NCI-H1092 (cell line): ENCODE results near the gene GAK.
"Not testable (repeated sequence)": the region's sequence is repeated elsewhere in the genome, so short reads cannot be mapped to it uniquely, and the experiment has no call there.

Experiments used
- DNase-seq: peaks from one replicate; lab custom pipeline; 2025; lab: John Stamatoyannopoulos, UW

Gene GAK

GRCh38 chr4:931960-932712, at the start of gene GAK, which contains the start of gene TMEM175:
Gene GAK, minus strand, starts transcription at chr4:932316. Its CDS starts 129 bp downstream, at chr4:932187.
Gene TMEM175, plus strand, starts transcription at chr4:932460. Its CDS starts 15,280 bp downstream, at chr4:947740.
- DNase-seq, result peak; percentile 91

- DNase-seq, result no peak
These were observed 47.0 kb upstream of the GAK start for GRCh38 chr4:978957-979701.

- DNase-seq, result not testable (repeated sequence)
These were observed 43.9 kb upstream of the GAK start for GRCh38 chr4:976016-976415.

DNA sequence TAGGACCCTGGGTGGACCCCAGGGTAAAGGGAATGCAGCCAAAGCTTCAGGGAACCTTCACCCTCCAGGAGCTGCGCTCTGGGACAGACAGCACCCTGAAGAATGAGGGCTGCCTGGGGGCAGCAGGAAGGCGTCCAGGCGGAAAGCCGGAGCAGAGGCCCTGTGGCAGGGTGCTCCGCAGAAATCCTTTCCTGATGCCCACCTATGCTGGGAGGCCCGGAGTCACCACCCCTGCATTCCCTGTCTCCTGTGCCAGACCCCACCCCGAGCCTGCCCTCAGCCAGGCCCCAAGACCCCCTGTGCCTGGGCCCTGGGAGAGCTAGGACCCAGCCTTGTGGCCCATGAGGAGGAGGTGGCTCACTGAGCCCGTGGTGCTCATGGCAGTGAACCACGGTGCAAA, 42.6 kb upstream of the GAK start:
- DNase-seq, result no peak

DNA sequence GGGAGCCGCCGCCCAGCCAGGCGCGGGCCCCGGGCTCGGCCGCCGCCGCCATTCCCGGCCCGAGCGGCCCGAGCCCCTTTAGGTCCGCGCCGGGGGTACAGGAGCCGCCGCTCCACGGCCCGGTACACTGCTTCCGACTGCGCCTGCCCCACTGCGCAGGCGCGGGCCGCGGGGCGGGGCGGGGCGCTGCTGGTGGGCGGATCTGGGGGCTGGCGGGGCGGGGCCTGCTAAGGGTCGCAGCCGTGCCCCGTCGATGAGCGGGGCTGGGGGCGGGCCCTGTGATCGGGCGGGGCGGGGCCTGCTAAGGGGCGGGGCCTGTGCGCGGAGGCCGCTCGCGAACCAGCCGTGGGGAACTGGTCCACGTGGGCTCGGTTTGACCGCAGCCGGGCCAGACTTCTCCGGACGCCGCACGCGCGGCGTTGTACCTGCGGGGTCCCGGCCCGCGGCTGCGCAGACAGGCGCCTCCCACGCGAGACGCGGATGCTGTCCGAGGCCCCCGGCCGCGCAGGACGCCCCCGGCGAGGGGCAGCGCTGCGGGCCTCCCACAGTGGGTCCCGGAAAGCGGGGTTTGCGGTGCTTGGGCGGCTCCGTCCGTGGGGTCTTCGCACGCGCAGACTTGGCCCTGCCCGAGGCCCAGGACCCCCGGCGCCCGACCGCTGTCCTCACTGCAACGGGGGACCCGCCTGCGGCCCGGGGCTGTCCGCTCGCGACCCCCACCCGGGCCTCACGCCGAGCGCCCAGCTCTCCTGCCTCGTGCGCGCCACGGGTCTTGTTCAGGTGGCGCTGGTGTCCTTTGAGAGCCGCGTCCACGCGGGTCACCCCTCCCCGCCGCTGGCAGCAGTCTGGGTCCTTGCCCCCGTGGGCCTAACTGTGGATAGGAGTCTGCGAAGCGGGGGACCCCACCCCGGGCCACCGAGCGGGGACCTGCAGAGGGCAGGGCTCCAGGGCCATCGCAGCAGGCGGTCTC, 41.6 kb upstream of the GAK start, which contains the start of gene DGKQ:
TSS of gene DGKQ (minus strand) at position 139 of the 967 bp plus-strand sequence. CDS start at position 52, 87 bp downstream.
- DNase-seq, result peak; percentile 47

- no peak for DNase-seq
These were observed 40.7 kb upstream of the GAK start for GRCh38 chr4:972651-973424.

GRCh38 chr4:971666-972500, 39.8 kb upstream of the GAK start:
- DNase-seq, result no peak

DNA sequence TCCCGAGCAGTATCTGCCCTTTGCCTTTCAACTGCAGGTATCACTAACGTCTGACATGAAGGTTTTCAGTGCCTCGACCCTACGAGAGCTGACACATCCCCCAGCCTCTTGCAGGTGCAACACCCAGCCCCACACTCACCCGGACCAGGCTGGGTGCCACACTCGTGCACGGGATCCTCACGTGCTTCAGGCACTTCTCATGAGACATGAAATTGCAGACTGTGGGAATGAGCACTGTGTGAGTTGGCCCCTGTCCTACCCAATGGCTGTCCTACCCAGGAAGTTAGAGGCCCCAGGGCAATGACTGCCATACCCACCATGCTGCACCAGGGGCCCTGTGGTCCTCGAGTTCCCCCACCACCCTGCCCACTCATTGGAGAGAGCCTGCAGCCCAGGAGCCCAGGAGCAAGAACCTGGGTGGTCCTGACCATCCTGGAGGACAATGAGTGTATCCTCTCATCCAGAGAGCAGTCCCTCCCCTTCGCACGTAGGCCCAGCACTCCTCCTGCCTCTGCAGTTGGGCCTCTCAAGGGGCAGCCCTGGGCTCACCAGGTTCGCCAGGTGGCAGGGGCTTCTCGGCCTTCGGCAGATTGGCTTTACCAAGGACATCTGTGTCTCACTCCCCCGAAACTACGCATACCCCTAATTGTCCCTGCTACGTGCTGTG, 38.9 kb upstream of the GAK start:
- no peak for DNase-seq

- no peak for DNase-seq
These were observed 38.1 kb upstream of the GAK start for GRCh38 chr4:970046-970745.

GRCh38 chr4:968621-969394, 36.7 kb upstream of the GAK start:
- no peak for DNase-seq

- no peak for DNase-seq
These were observed 36.1 kb upstream of the GAK start for GRCh38 chr4:968221-968620.

DNA sequence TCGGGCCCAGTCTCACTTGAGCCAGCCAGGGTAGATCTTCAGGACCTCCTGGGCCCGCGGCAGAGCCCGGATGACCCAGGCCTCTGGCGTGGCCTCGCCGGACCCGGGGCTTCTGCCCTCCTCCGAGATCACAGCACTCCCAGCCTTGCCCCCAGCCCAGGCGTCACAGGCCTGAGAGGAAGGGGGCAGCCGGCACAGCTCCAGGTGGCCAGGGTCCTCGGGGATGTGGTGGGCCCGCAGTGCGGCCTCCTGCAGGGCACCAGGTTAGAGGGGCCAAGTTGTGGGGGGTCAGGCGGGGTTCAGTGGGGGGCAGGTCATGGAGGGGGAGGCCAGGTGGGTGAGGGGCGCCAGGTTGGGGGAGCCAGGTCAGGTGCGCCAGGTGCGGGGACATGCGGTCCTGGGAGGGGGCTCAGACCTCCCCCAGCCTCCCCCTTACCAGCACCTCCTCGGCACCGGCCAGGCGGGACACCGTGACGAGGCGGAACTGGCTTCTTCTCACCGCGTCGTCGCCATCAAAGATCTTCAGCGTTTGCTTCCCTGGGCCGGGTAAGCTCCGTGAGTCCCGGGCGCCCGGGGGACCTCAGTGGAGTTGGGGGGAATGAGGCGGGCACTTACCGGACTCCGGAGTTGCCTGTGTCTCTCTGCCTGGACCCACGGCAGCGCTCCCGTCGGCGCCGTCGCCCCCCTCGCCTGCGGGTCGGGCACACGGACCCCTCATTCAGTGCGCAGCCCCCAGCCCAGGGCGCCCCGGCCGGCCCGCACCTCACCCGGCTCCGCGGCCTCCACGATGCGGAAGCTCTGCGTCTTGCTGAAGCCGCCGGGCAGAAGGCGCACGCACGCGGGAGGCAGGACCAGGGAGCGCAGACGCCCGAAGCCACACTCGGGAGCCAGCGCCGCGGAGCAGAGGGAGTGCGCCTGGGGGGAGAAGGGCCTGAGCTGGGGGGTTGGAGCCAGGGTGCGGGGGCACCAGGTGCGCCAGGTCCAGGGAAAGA, 35.3 kb upstream of the GAK start:
- no peak for DNase-seq

GRCh38 chr4:966266-967112, 34.4 kb upstream of the GAK start:
- no peak for DNase-seq

DNA sequence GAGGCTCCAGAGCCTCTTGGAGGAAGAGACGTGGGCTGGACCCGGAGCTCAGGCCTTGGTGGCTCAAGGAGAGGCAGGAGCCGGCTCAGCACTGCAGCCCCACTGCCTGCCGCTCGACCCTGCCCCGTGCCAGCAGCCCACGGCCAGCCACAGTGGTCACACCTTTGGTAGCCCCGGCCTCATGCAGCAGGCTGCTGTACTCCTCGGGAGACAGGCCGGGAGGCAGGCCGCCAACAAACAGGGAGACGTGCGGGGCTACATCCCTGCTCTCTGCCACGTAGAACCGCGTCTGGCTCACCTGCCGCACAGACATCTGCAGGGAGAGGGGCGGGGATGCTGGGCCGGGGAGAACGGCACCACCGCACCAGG, 33.6 kb upstream of the GAK start:
- no peak for DNase-seq

DNA sequence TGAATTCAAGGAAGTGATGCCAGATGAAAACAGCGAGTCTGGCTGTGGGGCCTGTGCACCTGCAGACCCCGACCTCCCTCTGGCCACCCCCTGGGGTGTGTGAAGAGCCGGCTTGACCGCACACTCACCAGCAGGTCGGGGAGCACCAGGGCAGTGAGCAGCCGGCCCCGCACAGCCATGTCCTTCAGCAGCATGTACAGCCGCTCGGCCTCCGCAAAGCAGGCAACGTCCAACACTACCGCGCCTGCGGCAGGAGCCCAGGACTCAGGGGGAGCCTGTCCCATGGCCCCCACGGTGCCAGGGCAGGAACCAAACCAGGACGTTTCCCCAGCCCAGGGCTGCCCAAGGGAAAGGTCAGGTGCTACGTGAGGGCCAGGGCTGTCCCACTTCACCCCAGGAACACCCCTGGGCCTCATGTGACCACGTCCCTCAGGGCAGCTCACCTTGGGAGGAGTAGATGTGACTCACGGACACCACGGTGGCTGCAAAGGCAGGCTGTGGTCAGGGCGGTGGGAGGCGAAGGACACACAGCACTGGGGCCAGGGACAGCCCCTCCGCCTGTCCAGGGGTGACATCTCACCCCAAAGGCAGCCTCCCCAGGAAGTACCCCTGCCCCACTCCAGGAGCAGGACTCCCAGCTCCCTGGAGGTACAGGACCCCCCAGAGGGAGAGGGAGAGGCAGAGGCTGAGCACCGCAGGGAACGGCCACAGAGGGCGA, 33.1 kb upstream of the GAK start:
- no peak for DNase-seq
